HepG2 (cell line): ENCODE data around the gene FLAD1. TPM values are rescaled to one million over a fixed set of nuclear protein-coding genes. Genes with fewer than 3 reads are reported as not detected.

ENCODE experiments used
- GLI4 ChIP-seq: sonication (generic); formaldehyde crosslinking; IDR thresholded peaks from 2 replicates; pipeline ENCODE4 v1.5.1; 2020; ENCODE audit warnings: missing genetic modification reagents, mild to moderate bottlenecking, moderate library complexity, borderline replicate concordance
- ISX ChIP-seq: sonication (generic); formaldehyde crosslinking; conservative IDR thresholded peaks from 2 replicates; pipeline ENCODE4 v1.5.0; 2020; ENCODE audit warnings: missing genetic modification reagents
- KDM3A ChIP-seq: IDR thresholded peaks from 2 replicates; pipeline ENCODE4 v1.6.1; 2018; ENCODE audit warnings: low read depth, missing compliant biosample characterization
- NFIB ChIP-seq: sonication (generic); formaldehyde crosslinking; IDR thresholded peaks from 2 replicates; pipeline ENCODE4 v1.9.0; 2021; ENCODE audit warnings: missing genetic modification reagents, mild to moderate bottlenecking, borderline replicate concordance
- RARG ChIP-seq: sonication (generic); formaldehyde crosslinking; IDR thresholded peaks from 2 replicates; pipeline ENCODE4 v1.4.0; 2020; ENCODE audit warnings: low read depth, mild to moderate bottlenecking, missing genetic modification reagents
- SIN3B ChIP-seq: fragments of 150-350 bp; IDR thresholded peaks from 2 replicates; pipeline ENCODE4 v1.6.1; 2014; ENCODE audit warnings: low read length
- U2AF1 ChIP-seq: fragments of 200-400 bp; formaldehyde crosslinking; optimal IDR thresholded peaks from 2 replicates; pipeline ENCODE3; 2017; ENCODE audit warnings: mild to moderate bottlenecking, low read depth, low read length
- ZBTB25 ChIP-seq: IDR thresholded peaks from 2 replicates; pipeline ENCODE4 v1.6.1; 2018; ENCODE audit warnings: missing genetic modification reagents
- ZMAT3 ChIP-seq: sonication (generic); formaldehyde crosslinking; conservative IDR thresholded peaks from 2 replicates; pipeline ENCODE4 v1.7.0; 2021; ENCODE audit warnings: missing genetic modification reagents
- ZNF282 ChIP-seq: fragments of 450-650 bp; IDR thresholded peaks from 2 replicates; pipeline ENCODE4 v1.6.1; 2018; ENCODE audit not compliant: partially characterized antibody
- ZNF354B ChIP-seq: sonication (generic); formaldehyde crosslinking; IDR thresholded peaks from 2 replicates; pipeline ENCODE4 v1.8.0; 2022; ENCODE audit warnings: mild to moderate bottlenecking, missing genetic modification reagents
- ZNF552 ChIP-seq: sonication (generic); formaldehyde crosslinking; IDR thresholded peaks from 2 replicates; pipeline ENCODE4 v1.9.0; 2022; ENCODE audit warnings: missing genetic modification reagents, mild to moderate bottlenecking, borderline replicate concordance
- ZNF790 ChIP-seq: sonication (generic); formaldehyde crosslinking; IDR thresholded peaks from 2 replicates; pipeline ENCODE4 v1.8.0; 2022; ENCODE audit warnings: missing genetic modification reagents, mild to moderate bottlenecking, borderline replicate concordance
- polyA plus RNA-seq, 8 experiments: library from polyadenylated mRNA; depleted of rRNA in 3 of 8; stranded (reverse) in 7 of 8; unstranded in 1 of 8; fragments of >200 nt; fragmentation: Illumina TruSeq in 4 of 8; extraction: Trizol in 4 of 8; gene quantifications; 2 replicates each; pipeline versions ENCODE4 v1.2.1 to v1.2.3, GENCODE V29; 2011 to 2016; ENCODE audit warnings: low read depth in 4 of 8, missing spikeins in 1 of 8, mixed read lengths in 1 of 8; ENCODE audit not compliant: insufficient read depth in 1 of 8
- total RNA-seq, 5 experiments: library from RNA; depleted of rRNA; stranded (reverse); fragments of >200 nt; fragmentation: Illumina TruSeq; extraction: Trizol; gene quantifications; 2 replicates each; pipeline ENCODE4 v1.2.3, GENCODE V29; 2016; ENCODE audit warnings: low read depth in 1 of 5
- TF ChIP-seq, protein P1 (sequence below): sonication (generic); formaldehyde crosslinking; IDR thresholded peaks from 2 replicates; pipeline ENCODE4 v1.8.1; 2022; ENCODE audit warnings: low read depth, mild to moderate bottlenecking, missing genetic modification reagents
- TF ChIP-seq, protein P2 (sequence below): sonication (generic); formaldehyde crosslinking; IDR thresholded peaks from 2 replicates; pipeline ENCODE4 v1.4.0; 2020; ENCODE audit warnings: mild to moderate bottlenecking, missing genetic modification reagents

The FLAD1 gene
- total and polyA plus RNA-seq, 2 of the 13 experiments (the other 11 are each of a cell fraction or from before 2014, with no cell fraction given), result 25.9 to 32.8 TPM

GRCh38 chr1:155000726-155001424 lies 17.7 kb downstream of the FLAD1 start (continued):
- TF ChIP-seq, protein P1, sequence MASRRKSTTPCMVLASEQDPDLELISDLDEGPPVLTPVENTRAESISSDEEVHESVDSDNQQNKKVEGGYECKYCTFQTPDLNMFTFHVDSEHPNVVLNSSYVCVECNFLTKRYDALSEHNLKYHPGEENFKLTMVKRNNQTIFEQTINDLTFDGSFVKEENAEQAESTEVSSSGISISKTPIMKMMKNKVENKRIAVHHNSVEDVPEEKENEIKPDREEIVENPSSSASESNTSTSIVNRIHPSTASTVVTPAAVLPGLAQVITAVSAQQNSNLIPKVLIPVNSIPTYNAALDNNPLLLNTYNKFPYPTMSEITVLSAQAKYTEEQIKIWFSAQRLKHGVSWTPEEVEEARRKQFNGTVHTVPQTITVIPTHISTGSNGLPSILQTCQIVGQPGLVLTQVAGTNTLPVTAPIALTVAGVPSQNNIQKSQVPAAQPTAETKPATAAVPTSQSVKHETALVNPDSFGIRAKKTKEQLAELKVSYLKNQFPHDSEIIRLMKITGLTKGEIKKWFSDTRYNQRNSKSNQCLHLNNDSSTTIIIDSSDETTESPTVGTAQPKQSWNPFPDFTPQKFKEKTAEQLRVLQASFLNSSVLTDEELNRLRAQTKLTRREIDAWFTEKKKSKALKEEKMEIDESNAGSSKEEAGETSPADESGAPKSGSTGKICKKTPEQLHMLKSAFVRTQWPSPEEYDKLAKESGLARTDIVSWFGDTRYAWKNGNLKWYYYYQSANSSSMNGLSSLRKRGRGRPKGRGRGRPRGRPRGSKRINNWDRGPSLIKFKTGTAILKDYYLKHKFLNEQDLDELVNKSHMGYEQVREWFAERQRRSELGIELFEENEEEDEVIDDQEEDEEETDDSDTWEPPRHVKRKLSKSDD (CRISPR knock-in tag), result no peak; the same call in 1 of the 2 replicates
- TF ChIP-seq, protein P2, sequence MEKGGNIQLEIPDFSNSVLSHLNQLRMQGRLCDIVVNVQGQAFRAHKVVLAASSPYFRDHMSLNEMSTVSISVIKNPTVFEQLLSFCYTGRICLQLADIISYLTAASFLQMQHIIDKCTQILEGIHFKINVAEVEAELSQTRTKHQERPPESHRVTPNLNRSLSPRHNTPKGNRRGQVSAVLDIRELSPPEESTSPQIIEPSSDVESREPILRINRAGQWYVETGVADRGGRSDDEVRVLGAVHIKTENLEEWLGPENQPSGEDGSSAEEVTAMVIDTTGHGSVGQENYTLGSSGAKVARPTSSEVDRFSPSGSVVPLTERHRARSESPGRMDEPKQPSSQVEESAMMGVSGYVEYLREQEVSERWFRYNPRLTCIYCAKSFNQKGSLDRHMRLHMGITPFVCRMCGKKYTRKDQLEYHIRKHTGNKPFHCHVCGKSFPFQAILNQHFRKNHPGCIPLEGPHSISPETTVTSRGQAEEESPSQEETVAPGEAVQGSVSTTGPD (CRISPR knock-in tag), result peak; percentile 18; the same call in 1 of the 2 replicates
- peak; percentile 77 for TF ChIP-seq U2AF1
- no peak; the same call in 1 of the 2 replicates for TF ChIP-seq ZNF552 (CRISPR knock-in tag)
- peak; percentile 70; the same call in 1 of the 2 replicates for TF ChIP-seq KDM3A
- peak; percentile 81 for TF ChIP-seq ZBTB25 (CRISPR knock-in tag)
- no peak for TF ChIP-seq ZNF282
- TF ChIP-seq SIN3B, result no peak
- TF ChIP-seq ZMAT3, result peak; percentile 87
- TF ChIP-seq ZNF354B (CRISPR knock-in tag), result 0 out of 2 replicates have a peak, but pooled peaks have one; percentile 53
- TF ChIP-seq ISX (CRISPR knock-in tag), result peak; percentile 37; the same call in 1 of the 2 replicates
- TF ChIP-seq RARG (CRISPR knock-in tag), result no peak
- no peak for TF ChIP-seq GLI4 (CRISPR knock-in tag)
- no peak for TF ChIP-seq ZNF790 (CRISPR knock-in tag)
- TF ChIP-seq NFIB (CRISPR knock-in tag), result no peak
